GM12864 (cell line): ENCODE results near the gene TAS2R30.

Source experiments
- DNase-seq: peaks from one replicate; pipeline ENCODE4 v3.0.0-alpha.2; 2011; ENCODE audit warnings: low read depth
- H3K4me3 ChIP-seq: 2 replicates; pipeline ENCODE4 v1.5.1; 2011; ENCODE audit warnings: mild to moderate bottlenecking, low read depth, low read length, control low read depth
- CTCF ChIP-seq: IDR thresholded peaks from 2 replicates; pipeline ENCODE4 v1.5.1; 2011; ENCODE audit warnings: low read depth, mild to moderate bottlenecking, moderate library complexity, low read length, control low read depth, inconsistent platforms; ENCODE audit errors: missing control alignments

TAS2R30 gene

DNA sequence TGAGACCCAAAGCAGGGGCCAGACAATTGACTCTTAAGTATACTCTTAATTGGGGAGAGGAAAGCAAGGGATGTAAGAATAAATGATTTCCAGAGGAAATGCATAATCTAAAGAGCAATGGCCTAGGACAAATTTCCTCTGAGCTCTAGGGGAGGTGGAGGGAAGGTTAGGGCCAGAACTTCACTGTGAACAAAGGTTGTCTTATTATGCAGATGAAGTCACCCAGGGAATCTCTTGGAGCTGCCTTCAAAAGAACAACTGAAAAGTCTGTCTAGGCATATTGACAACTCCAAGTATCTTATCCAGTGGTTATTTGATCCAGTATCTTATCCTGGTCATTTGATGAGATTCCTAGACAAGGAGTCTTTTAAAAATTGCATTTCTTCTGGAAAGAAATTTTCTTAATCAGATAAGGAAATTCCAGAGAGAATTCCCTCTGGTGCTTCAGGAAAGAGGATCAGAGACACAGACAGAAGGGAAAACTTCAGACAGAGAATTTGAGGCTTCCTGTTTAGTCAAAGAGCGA is 20.0 kb upstream of the TAS2R30 start:
- DNase-seq: no peak
- no peak overlapping the region for H3K4me3 ChIP-seq
- no peak for TF ChIP-seq CTCF

DNA sequence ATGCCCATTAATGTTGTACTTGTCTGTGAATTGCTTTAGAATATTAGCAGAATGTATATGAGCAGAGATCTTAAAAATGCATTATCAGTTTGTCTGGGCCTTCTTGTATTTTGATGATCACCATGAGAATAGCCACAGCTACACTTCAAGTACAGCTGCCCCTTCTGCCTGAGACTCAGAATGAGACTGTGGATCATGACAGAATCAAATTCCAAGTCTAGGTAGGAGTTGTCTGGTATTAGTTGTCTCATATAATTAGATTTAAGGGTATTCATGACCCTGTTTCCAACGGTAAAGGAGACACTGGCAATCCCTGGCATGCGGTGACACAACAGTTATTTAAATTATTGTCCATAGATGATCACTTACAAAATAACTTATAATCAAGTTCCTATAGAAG is 18.3 kb upstream of the TAS2R30 start:
- TF ChIP-seq CTCF: no peak
- no peak overlapping the region for H3K4me3 ChIP-seq
- no peak for DNase-seq

- no peak overlapping the region for H3K4me3 ChIP-seq
- TF ChIP-seq CTCF: no peak
- no peak for DNase-seq
These were observed 16.4 kb upstream of the TAS2R30 start for GRCh38 chr12:11150832-11151231.

GRCh38 chr12:11147420-11147819 is 13.0 kb upstream of the TAS2R30 start:
- no peak for DNase-seq
- H3K4me3 ChIP-seq: no peak overlapping the region
- no peak for TF ChIP-seq CTCF

DNA sequence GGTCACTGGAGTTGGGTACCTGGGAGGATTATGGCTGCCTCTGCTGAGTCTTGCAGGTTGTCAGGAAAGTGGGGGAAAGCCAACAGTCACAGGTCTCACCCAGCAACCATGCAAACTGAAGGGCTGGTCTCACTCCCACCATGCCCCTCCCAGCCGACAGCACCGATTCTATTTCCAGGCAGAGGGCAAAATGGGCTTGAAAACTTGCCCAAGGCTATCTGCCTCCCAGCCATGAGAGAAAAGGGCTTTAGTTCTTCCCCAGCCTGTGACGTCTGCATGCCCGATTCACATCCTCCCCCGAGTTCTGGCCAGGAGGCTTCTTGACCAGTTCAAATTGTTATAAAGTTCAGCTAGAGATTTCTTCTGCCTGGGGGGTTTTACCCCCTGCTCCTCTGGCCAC is 9.9 kb upstream of the TAS2R30 start:
- no peak for DNase-seq
- no peak for TF ChIP-seq CTCF
- no peak overlapping the region for H3K4me3 ChIP-seq

DNA sequence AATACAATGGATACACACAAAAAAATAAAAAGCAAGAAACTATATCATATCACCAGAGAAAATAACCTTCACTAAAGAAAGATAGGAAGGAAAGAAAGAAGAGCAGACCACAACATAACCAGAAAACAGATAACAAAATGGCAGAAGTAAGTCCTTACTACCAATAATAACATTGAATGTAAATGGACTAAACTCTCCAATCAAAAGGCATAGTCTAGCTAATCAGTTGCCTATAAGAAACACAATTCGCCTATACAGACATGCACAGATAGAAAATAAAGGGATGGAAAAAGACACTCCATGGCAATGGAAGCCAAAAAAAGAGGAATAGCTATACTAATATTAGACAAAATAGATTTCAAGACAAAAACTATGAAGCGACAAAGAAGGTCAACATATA is 8.9 kb upstream of the TAS2R30 start:
- DNase-seq: no peak
- H3K4me3 ChIP-seq: no peak overlapping the region
- TF ChIP-seq CTCF: no peak

- no peak for TF ChIP-seq CTCF
- DNase-seq: no peak
- no peak overlapping the region for H3K4me3 ChIP-seq
These were observed 1.6 kb upstream of the TAS2R30 start for GRCh38 chr12:11136075-11136474.
